NCI-H446 treated with DMSO at 0.1 percent for 48 hours (cell line): ENCODE measurements around the gene KCNRG.
"Not testable (repeated sequence)": the region's sequence is repeated elsewhere in the genome, so short reads cannot be mapped to it uniquely, and the experiment has no call there.

Experiments used
- DNase-seq: peaks from one replicate; lab custom pipeline; 2025; lab: John Stamatoyannopoulos, UW

Gene KCNRG

DNA sequence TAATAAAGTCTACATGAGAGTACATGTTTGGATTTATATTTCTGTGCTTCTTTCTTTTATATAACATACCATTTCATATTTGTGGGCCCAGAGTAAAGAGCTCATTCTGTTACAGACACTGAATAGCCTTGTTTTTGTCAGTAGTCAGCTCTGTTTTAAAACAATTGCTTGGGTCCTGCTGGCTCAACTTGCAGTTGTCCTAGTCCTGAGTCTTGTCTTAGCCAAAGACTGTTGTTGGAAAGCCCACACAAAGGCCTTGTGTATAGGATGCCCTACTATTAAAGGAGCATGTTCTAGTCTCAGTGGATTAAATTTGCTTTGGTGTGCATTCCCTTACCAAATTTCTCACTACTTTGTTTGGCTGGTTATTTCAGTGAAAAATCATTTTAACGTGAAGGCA, 3.8 kb upstream of the KCNRG start:
- DNase-seq, result no peak

DNA sequence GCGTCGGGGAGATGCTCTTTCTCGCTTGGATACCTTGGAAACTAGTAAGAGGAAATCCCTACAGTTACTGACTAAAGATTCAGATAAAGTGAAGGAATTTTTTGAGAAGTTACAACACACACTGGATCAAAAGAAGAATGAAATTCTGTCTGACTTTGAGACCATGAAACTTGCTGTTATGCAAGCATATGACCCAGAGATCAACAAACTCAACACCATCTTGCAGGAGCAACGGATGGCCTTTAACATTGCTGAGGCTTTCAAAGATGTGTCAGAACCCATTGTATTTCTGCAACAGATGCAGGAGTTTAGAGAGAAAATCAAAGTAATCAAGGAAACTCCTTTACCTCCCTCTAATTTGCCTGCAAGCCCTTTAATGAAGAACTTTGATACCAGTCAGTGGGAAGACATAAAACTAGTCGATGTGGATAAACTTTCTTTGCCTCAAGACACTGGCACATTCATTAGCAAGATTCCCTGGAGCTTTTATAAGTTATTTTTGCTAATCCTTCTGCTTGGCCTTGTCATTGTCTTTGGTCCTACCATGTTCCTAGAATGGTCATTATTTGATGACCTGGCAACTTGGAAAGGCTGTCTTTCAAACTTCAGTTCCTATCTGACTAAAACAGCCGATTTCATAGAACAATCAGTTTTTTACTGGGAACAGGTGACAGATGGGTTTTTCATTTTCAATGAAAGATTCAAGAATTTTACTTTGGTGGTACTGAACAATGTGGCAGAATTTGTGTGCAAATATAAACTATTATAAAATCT, 2.7 kb upstream of the KCNRG start:
- no peak for DNase-seq

- DNase-seq, result no peak
Observed at GRCh38 chr13:50014386-50014785, 858 bp upstream of the KCNRG start.

- DNase-seq, result no peak
Observed at GRCh38 chr13:50015750-50016149, 506 bp downstream of the KCNRG start.

- no peak for DNase-seq
Observed at GRCh38 chr13:50016444-50016843, 1.2 kb downstream of the KCNRG start.

- no peak for DNase-seq
Observed at GRCh38 chr13:50017819-50018218, 2.6 kb downstream of the KCNRG start.

DNA sequence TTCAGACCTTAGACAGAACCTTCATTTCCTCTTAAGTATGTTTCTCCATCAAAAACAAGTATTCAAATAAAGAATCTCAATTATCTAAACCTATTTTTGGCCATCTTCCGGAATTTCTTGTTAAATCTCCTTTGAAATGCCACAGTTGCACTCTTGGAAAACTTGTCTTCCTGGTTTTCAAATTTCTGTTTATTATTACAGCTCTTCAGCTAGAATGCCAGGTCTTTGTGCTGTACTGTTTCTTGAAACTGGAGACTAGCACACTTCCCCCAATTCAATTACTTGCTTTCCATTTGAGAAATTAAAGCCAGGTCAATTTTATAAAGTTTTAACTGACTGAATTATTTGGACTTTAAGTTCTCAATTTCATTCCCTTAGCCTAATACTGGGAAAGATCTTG, 10.2 kb downstream of the KCNRG start:
- DNase-seq, result no peak

DNA sequence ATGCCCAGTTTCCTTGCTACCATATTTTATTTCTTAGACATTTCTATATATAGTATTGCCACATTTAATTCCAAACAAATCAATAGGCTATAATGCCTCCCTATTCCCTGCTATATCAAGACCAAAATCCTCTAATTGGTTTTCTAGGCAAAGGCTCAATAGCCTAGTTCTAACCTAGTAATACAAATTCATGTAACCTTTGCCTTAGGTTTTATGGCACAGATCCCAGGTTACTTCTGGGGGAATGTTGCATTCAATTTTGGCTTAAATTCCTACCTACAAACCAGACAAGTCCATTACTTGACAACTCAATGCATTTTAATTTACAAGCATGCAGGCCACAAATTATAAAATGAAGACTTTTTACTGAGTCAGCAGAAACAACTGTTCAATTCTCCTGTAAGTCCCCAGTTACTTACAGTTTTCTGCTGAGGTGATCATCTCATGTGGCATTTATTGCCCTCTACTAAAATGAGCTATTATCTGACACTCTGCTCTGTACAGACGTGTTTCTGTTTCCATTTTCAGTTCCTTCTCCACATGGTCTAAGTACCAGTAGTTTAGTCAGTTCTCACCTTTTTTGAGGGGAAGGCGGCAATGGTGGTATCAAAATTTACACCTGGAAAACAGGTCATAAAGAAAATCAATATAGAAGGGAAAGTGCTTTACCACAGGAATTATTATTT, 11.7 kb downstream of the KCNRG start:
- DNase-seq, result no peak

DNA sequence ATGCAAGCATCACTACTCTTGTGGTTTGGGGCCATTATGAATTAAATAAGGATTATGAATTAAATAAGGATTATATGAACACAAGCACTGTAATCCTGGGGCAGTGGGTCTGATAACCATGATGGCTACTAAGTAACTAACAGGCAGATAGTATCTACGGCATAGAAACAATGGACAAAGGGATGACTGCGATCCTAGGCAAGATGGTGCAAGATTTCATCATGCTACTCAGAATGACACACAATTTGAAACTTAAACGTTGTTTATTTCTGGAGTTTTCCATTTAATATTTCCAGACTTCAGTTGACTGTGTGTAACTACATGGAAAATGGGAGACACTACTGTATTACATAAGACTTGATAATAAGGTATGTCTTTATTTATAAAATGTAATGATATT, 15.1 kb downstream of the KCNRG start:
- no peak for DNase-seq

GRCh38 chr13:50033725-50034124, 18.5 kb downstream of the KCNRG start:
- no peak for DNase-seq

- DNase-seq, result no peak
Observed at GRCh38 chr13:50037788-50038187, 22.5 kb downstream of the KCNRG start.

DNA sequence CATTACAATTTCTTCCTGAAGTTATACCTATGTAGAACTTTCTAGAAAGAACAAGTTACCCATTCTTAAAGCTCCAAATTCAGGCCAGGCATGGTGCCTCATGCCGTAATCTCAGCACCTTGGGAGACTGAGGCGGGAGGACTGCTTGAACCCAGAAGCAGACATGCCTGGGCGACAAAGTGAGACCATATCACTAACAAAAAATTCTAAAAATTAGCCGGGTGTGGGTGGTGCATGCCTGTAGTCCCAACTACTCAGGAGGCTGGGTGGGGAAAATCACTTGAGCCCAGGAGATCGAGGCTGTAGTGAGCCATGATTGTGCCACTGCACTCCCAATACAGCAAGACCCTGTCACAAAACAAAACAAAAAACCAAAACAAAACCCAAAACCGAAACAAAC, 23.0 kb downstream of the KCNRG start:
- no peak for DNase-seq

DNA sequence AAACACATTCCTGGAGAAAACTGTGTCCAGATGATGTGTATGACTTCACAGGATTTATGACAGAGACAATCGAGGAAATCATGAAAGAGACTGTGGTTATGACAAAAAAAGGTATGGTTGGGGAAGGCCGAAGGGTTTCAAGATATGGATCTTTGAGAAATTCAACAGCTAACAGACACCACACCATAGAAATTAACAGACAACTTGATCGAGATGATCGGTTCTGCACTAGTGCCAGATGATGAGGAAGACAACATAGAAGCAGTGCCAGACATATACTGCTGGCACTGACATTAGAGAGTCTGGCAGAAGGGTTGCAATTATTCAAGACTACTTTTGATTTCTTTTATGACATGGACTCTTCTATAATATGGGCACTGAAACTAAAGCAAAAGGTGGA, 37.2 kb downstream of the KCNRG start:
- DNase-seq, result no peak

GRCh38 chr13:50053844-50054243, 38.6 kb downstream of the KCNRG start:
- DNase-seq, result no peak

DNA sequence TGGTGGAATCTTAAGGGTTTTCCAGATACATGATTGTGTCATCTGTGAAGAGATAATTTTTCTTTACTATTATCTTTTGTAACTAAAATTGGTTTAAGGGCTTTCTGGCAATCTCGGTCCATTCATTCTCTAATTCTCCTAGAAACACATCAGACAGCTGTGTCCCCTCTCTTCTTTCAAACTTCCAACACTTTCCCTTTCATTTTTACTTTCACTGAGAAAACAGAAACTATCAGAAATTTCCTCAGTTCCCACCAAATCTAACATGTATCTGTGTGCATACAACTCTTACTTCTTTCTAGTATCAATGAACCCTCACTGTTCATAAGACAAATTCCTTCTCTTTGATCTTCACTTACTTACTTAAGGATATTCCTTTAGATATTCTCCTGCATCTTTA, 40.2 kb downstream of the KCNRG start:
- no peak for DNase-seq

DNA sequence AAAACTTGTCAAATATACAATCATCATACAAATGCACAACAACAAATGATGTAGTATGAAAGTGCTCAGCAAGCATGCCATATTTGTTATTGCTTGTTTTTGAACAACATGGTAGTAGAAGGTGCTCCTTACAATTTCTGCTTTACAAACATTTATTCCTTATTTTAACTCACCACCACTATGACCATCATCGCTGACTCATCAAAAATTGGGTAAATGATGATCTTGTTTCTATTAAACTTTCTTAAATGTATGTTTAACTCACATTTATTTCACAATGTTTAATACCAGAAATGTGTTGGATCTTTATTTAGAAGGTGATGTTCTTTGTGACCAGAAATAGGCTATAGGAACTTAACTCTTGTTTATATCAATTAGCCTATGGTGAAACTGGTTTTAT, 45.5 kb downstream of the KCNRG start:
- no peak for DNase-seq

- DNase-seq, result not testable (repeated sequence)
Observed at GRCh38 chr13:50062336-50062735, 47.1 kb downstream of the KCNRG start.

- DNase-seq, result no peak
Observed at GRCh38 chr13:50065712-50066111, 50.5 kb downstream of the KCNRG start.

DNA sequence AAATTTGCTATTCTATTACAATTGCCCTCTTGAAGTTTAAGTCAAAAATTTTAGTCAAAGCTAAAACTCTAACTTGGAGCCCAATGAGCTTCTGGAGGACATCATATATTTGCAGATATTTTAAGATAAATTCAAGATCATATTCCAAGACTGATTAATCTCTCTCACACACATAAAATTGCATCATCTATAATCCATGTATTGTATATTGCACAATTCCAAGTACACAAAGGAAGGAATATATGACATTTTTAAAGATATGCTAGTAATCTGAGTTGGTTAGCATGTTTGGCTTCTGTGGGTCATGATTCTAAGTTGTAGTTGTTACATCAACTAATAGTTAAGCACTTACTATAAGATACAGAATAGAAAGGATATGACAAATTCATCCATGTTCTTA, 53.3 kb downstream of the KCNRG start:
- DNase-seq, result no peak

DNA sequence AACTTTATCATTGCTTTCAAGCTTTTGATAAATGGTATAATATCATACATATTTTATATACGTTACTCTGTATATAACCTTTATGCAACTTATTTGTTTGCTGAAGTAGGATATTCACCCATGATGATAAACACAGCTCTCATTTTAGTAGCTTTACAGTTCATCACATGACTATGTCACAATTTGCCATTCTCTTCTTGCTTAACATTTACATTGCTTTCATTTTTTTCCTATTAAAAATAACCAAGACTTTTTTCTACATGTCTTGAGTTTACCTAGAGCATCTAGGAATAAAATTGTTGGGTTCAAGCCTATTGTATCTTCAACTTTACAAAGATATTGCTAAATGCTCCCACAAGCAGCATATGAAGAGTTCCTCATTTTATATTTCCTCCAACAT, 54.0 kb downstream of the KCNRG start:
- DNase-seq, result no peak

GRCh38 chr13:50070186-50070585, 54.9 kb downstream of the KCNRG start:
- no peak for DNase-seq
